MM.1S (cell line): ENCODE measurements around the gene SDCBP2.

ENCODE experiments used
- EZH2 ChIP-seq: fragments of 300-600 bp; sonication (generic); optimal IDR thresholded peaks from 2 replicates; pipeline ENCODE3; 2017; ENCODE audit warnings: low read depth, mild to moderate bottlenecking, antibody characterized with exemption, low read length, mixed read lengths
- TF ChIP-seq, protein P1 (sequence below): fragments of 300-600 bp; sonication (generic); IDR thresholded peaks from 2 replicates; pipeline ENCODE4 v1.5.1; 2016; ENCODE audit warnings: antibody characterized with exemption, low read length, mixed read lengths

- TF ChIP-seq, protein P1, sequence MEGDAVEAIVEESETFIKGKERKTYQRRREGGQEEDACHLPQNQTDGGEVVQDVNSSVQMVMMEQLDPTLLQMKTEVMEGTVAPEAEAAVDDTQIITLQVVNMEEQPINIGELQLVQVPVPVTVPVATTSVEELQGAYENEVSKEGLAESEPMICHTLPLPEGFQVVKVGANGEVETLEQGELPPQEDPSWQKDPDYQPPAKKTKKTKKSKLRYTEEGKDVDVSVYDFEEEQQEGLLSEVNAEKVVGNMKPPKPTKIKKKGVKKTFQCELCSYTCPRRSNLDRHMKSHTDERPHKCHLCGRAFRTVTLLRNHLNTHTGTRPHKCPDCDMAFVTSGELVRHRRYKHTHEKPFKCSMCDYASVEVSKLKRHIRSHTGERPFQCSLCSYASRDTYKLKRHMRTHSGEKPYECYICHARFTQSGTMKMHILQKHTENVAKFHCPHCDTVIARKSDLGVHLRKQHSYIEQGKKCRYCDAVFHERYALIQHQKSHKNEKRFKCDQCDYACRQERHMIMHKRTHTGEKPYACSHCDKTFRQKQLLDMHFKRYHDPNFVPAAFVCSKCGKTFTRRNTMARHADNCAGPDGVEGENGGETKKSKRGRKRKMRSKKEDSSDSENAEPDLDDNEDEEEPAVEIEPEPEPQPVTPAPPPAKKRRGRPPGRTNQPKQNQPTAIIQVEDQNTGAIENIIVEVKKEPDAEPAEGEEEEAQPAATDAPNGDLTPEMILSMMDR, result no peak
- TF ChIP-seq EZH2, result no peak
These were observed at the start of gene SDCBP2 for GRCh38 chr20:1328680-1329330.
